GM12878 (cell line): Measurements from ENCODE around the gene GUCA1A. TPM values are rescaled to one million over a fixed set of nuclear protein-coding genes. Genes with fewer than 3 reads are reported as not detected.
A peak's percentile ranks its signal among the peaks of the same experiment; 100 is the strongest.

Experiments
- BMI1 ChIP-seq: fragments of 450-650 bp; IDR thresholded peaks from 2 replicates; pipeline ENCODE4 v1.6.1; 2016; ENCODE audit warnings: mild to moderate bottlenecking, moderate library complexity, borderline replicate concordance
- CBX3 ChIP-seq: fragments of 200-600 bp; sonication (generic); IDR thresholded peaks from 2 replicates; pipeline ENCODE4 v1.6.1; 2016; ENCODE audit warnings: low read depth, borderline replicate concordance
- CREB1 ChIP-seq: IDR thresholded peaks from 2 replicates; pipeline ENCODE4 v1.6.1; 2012; ENCODE audit warnings: low read depth, mild to moderate bottlenecking, inconsistent platforms
- E2F8 ChIP-seq: fragments of 450-650 bp; IDR thresholded peaks from 2 replicates; pipeline ENCODE4 v1.6.1; 2018; ENCODE audit warnings: mild to moderate bottlenecking, low read depth, moderate library complexity; ENCODE audit not compliant: partially characterized antibody
- EGR1 ChIP-seq, 2 experiments: IDR thresholded peaks; 1 replicate in 1 of 2; 2 replicates in 1 of 2; pipeline ENCODE4 v1.6.1; 2011 to 2012; ENCODE audit warnings: low read depth in 2 of 2, low read length in 2 of 2, borderline replicate concordance in 1 of 2, mild to moderate bottlenecking in 1 of 2, moderate library complexity in 1 of 2
- EZH2 ChIP-seq: IDR thresholded peaks from 2 replicates; pipeline ENCODE4 v1.6.1; 2012; ENCODE audit warnings: low read depth, mild to moderate bottlenecking, control low read depth, inconsistent platforms, low read length, borderline replicate concordance; ENCODE audit not compliant: control insufficient read depth
- GABPA ChIP-seq: IDR thresholded peaks from 2 replicates; pipeline ENCODE4 v1.6.1; 2014; ENCODE audit warnings: antibody characterized with exemption, low read depth, mild to moderate bottlenecking, inconsistent platforms
- JUND ChIP-seq: IDR thresholded peaks from 2 replicates; pipeline ENCODE4 v1.6.1; 2012; ENCODE audit warnings: low read depth, mild to moderate bottlenecking, low read length, improper control_type of control experiment, moderate library complexity
- MAX ChIP-seq: IDR thresholded peaks from 2 replicates; pipeline ENCODE4 v1.6.1; 2012; ENCODE audit warnings: low read depth, low read length, improper control_type of control experiment
- MEF2B ChIP-seq: fragments of 450-650 bp; IDR thresholded peaks from 2 replicates; pipeline ENCODE4 v1.6.1; 2018; ENCODE audit warnings: mild to moderate bottlenecking, moderate library complexity; ENCODE audit not compliant: partially characterized antibody, poor library complexity, severe bottlenecking
- MTA2 ChIP-seq: fragments of 450-650 bp; IDR thresholded peaks from 2 replicates; pipeline ENCODE4 v1.6.1; 2016; ENCODE audit warnings: low read depth, mild to moderate bottlenecking, moderate library complexity
- PKNOX1 ChIP-seq: fragments of 450-650 bp; IDR thresholded peaks from 2 replicates; pipeline ENCODE4 v1.6.1; 2016; ENCODE audit warnings: mild to moderate bottlenecking
- PML ChIP-seq: IDR thresholded peaks from 2 replicates; pipeline ENCODE4 v1.6.1; 2012; ENCODE audit warnings: low read length, inconsistent platforms
- SMARCA5 ChIP-seq: fragments of 450-650 bp; IDR thresholded peaks from 2 replicates; pipeline ENCODE4 v1.6.1; 2017; ENCODE audit warnings: mild to moderate bottlenecking
- SREBF1 ChIP-seq: IDR thresholded peaks from 2 replicates; pipeline ENCODE4 v1.6.1; 2012; ENCODE audit warnings: mild to moderate bottlenecking, low read length
- SREBF2 ChIP-seq: IDR thresholded peaks from 2 replicates; pipeline ENCODE4 v1.6.1; 2012; ENCODE audit warnings: mild to moderate bottlenecking, low read length
- STAT1 ChIP-seq: fragments of 450-650 bp; conservative IDR thresholded peaks from 2 replicates; pipeline ENCODE4 v1.6.1; 2014; ENCODE audit warnings: antibody characterized with exemption, mild to moderate bottlenecking
- TARDBP ChIP-seq: IDR thresholded peaks from 2 replicates; pipeline ENCODE4 v1.6.1; 2016; ENCODE audit warnings: borderline replicate concordance
- TCF12 ChIP-seq: IDR thresholded peaks from 2 replicates; pipeline ENCODE4 v1.6.1; 2011; ENCODE audit warnings: low read depth, mild to moderate bottlenecking, low read length
- ZNF384 ChIP-seq: IDR thresholded peaks from 2 replicates; pipeline ENCODE4 v1.6.1; 2012; ENCODE audit warnings: low read depth, mild to moderate bottlenecking, low read length, improper control_type of control experiment, borderline replicate concordance
- polyA plus RNA-seq, 11 experiments: library from polyadenylated mRNA; depleted of rRNA in 4 of 11; unstranded in 6 of 11; stranded (reverse) in 5 of 11; fragments of >200 nt; fragmentation: Nextera tagmentation in 4 of 11; fragmentation: Illumina TruSeq in 1 of 11; extraction: Ambion mirVana in 4 of 11; extraction: Trizol in 1 of 11; gene quantifications; 1 replicate in 1 of 11; 2 replicates in 10 of 11; pipeline versions ENCODE4 v1.2.1 to v1.2.3, GENCODE V29; 2011 to 2016; ENCODE audit warnings: inconsistent platforms in 2 of 11, missing spikeins in 2 of 11, low read depth in 1 of 11
- total RNA-seq, 4 experiments: library from RNA; depleted of rRNA in 3 of 4; stranded (reverse); fragments of >200 nt in 3 of 4; fragmentation: Illumina TruSeq in 1 of 4; extraction: Trizol in 1 of 4; gene quantifications; 2 replicates each; pipeline versions ENCODE4 v1.2.1 to v1.2.3, GENCODE V29; 2013 to 2021

Gene GUCA1A
- total and polyA plus RNA-seq, 10 of the 15 experiments (the other 5 are each of a cell fraction or from before 2014, with no cell fraction given), result not detected

GRCh38 chr6:42224222-42225028 is 51.3 kb downstream of the GUCA1A start (continued):
- 0 out of 2 replicates have a peak, but pooled peaks have one; percentile 43 for TF ChIP-seq EZH2
- peak; percentile 96 for TF ChIP-seq CREB1
- peak; percentile 31 for TF ChIP-seq MEF2B
- peak; percentile 58 for TF ChIP-seq PKNOX1
- TF ChIP-seq BMI1, result 0 out of 2 replicates have a peak, but pooled peaks have one; percentile 49
- peak; percentile 82 for TF ChIP-seq JUND
- TF ChIP-seq SREBF2, result no peak
- TF ChIP-seq STAT1, result no peak
- peak; percentile 30; the same call in 1 of the 2 replicates for TF ChIP-seq SREBF1
- peak; percentile 11 for TF ChIP-seq E2F8
- peak; percentile 78; the same call in 1 of the 2 replicates for TF ChIP-seq TCF12
- peak; percentile 80 for TF ChIP-seq MTA2
- TF ChIP-seq CBX3, result no peak
- peak; percentile 85 for TF ChIP-seq SMARCA5
- no peak for TF ChIP-seq TARDBP
- TF ChIP-seq ZNF384, result peak; percentile 91
- TF ChIP-seq EGR1 (IDR thresholded peaks at IDR 0.05; ENCODE audit: borderline replicate concordance in 1 of 2, low read depth in 2 of 2, low read length in 2 of 2), result no peak
- TF ChIP-seq MAX, result no peak
- peak; percentile 70 for TF ChIP-seq GABPA
- TF ChIP-seq PML, result peak; percentile 54; the same call in 1 of the 2 replicates
